Body of pancreas (tissue), 4 donors: Measurements from ENCODE around the gene TCTN1.

Source experiments
- POLR2A ChIP-seq, 3 donors: fragments of 450-650 bp; IDR thresholded peaks; one replicate each; pipeline ENCODE4 v1.6.1; 2016; ENCODE audit warnings: antibody characterized with exemption in 3 of 3, mild to moderate bottlenecking in 2 of 3
- TF ChIP-seq, protein P1 (sequence below), 7 experiments: fragments of 450-650 bp in 4 of 7; fragments of 200-600 bp in 3 of 7; sonication (generic) in 3 of 7; IDR thresholded peaks; one replicate each; pipeline ENCODE4 v1.5.1; 2016 to 2019; ENCODE audit warnings: antibody characterized with exemption in 7 of 7

- TF ChIP-seq, protein P1, sequence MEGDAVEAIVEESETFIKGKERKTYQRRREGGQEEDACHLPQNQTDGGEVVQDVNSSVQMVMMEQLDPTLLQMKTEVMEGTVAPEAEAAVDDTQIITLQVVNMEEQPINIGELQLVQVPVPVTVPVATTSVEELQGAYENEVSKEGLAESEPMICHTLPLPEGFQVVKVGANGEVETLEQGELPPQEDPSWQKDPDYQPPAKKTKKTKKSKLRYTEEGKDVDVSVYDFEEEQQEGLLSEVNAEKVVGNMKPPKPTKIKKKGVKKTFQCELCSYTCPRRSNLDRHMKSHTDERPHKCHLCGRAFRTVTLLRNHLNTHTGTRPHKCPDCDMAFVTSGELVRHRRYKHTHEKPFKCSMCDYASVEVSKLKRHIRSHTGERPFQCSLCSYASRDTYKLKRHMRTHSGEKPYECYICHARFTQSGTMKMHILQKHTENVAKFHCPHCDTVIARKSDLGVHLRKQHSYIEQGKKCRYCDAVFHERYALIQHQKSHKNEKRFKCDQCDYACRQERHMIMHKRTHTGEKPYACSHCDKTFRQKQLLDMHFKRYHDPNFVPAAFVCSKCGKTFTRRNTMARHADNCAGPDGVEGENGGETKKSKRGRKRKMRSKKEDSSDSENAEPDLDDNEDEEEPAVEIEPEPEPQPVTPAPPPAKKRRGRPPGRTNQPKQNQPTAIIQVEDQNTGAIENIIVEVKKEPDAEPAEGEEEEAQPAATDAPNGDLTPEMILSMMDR (IDR thresholded peaks at IDR 0.05) = no peak
- TF ChIP-seq POLR2A (IDR thresholded peaks at IDR 0.05) = no peak
These were observed 35.0 kb upstream of the TCTN1 start for GRCh38 chr12:110578694-110579534.
